Activated CD4-positive, alpha-beta T cell treated with anti-CD3 and anti-CD28 coated beads, Interleukin-2, amount 10 ng/mL, durations not matched to agents 24 days and 14 days (primary cell): ENCODE measurements around the gene CELF2. TPM values are rescaled to one million over a fixed set of nuclear protein-coding genes. Genes with fewer than 3 reads are reported as not detected.
A peak's percentile ranks its signal among the peaks of the same experiment; 100 is the strongest.

Experiments
- DNase-seq: peaks from one replicate; pipeline ENCODE4 v3.0.0; 2022
- H3K27ac Mint-ChIP-seq: one replicate; pipeline ENCODE4 v1.8.0; 2022; ENCODE audit warnings: mild to moderate bottlenecking, mixed read lengths
- H3K27me3 Mint-ChIP-seq: one replicate; pipeline ENCODE4 v1.8.0; 2022; ENCODE audit warnings: mixed read lengths
- H3K36me3 Mint-ChIP-seq: one replicate; pipeline ENCODE4 v1.8.0; 2022; ENCODE audit warnings: low read depth, mild to moderate bottlenecking, mixed read lengths
- H3K4me1 Mint-ChIP-seq: one replicate; pipeline ENCODE4 v1.8.0; 2021; ENCODE audit warnings: mixed read lengths
- H3K4me3 Mint-ChIP-seq: one replicate; pipeline ENCODE4 v1.8.0; 2022; ENCODE audit warnings: mild to moderate bottlenecking, moderate library complexity, mixed read lengths
- H3K9me3 Mint-ChIP-seq: one replicate; pipeline ENCODE4 v1.8.0; 2021; ENCODE audit warnings: mixed read lengths
- intact Hi-C: fragments of 100-400 bp; cut with micrococcal nuclease; formaldehyde crosslinking; loops from one replicate; pipeline ENCODE4 v1.15.1; 2023
- total RNA-seq: library from RNA; stranded (reverse); gene quantifications from 2 replicates; pipeline ENCODE4 v1.2.3, GENCODE V29; 2022

CELF2 gene
- total RNA-seq, 1 donor from 2014 or later, result 95.5 TPM

- Mint-ChIP-seq H3K4me1 (peaks cover 26% of the 10 kb centered on the region), H3K4me3 (no peak overlapping the region), H3K27me3 (no peaks in the 10 kb centered on the region), H3K36me3 (peaks cover 1% of the 10 kb centered on the region), H3K9me3 (peaks cover 4% of the 10 kb centered on the region), H3K27ac (no peak overlapping the region)
- intact Hi-C loops, result no loop called here
- DNase-seq, result no peak
Measured at GRCh38 chr10:11138314-11139033, 120.8 kb downstream of the CELF2 start.

DNA sequence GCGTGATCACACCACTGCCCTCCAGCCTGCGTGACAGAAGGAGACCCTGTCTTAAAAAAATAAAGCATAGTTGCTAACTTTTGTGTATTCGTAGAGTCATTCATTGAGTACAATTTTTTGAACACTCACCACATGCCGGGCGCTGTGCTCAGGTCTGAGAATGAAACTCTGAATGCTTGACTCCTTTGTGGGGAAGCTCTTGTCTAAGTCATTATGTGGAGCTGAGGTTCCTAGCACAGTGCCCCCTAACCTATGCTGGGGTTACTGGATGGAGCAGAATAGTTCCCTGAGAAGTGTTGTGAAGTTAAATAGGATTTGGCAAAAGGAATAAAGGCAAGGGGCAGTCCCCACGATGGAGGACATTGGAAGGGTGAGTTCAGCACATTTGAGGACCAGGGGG is 123.3 kb downstream of the CELF2 start:
- intact Hi-C loops, result no loop called here
- peak overlapping the region; percentile 55 for H3K4me3 Mint-ChIP-seq
- H3K4me1 Mint-ChIP-seq, result peaks cover 46% of the 10 kb centered on the region
- H3K9me3 Mint-ChIP-seq, result peaks cover 4% of the 10 kb centered on the region
- H3K36me3 Mint-ChIP-seq, result peaks cover 1% of the 10 kb centered on the region
- no peaks in the 10 kb centered on the region for H3K27me3 Mint-ChIP-seq
- peak overlapping the region; percentile 64 for H3K27ac Mint-ChIP-seq
- no peak for DNase-seq

DNA sequence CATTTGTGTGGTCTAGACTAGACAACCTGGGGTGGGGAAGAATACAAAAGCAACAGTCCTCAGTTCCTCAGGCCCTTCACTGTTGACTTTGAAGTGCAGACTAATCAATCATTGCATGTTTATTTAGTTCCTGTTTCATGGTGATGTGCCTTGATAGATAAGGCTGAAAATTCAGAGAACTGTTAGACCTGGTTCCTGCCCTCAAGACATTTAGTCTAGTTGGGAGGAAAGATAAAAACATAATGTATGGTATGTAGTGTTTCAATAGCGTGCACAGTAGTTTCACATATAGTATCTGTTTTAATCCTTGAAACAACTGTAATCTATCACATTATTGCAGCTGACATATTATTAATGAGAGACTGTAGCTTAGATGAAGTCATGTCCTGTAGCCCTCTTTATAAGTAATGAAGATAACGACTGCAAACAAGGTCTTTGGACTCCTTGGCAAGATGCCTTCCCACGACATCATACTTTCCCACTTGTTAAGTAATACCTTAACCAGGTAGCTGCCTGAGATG is 124.0 kb downstream of the CELF2 start:
- no peak for DNase-seq
- intact Hi-C loops, result no loop called here
- peaks cover 53% of the 10 kb centered on the region for H3K4me1 Mint-ChIP-seq
- peak overlapping the region; percentile 55 for H3K4me3 Mint-ChIP-seq
- no peaks in the 10 kb centered on the region for H3K27me3 Mint-ChIP-seq
- H3K36me3 Mint-ChIP-seq, result peaks cover 1% of the 10 kb centered on the region
- H3K27ac Mint-ChIP-seq, result peak overlapping the region; percentile 64
- peaks cover 4% of the 10 kb centered on the region for H3K9me3 Mint-ChIP-seq

DNA sequence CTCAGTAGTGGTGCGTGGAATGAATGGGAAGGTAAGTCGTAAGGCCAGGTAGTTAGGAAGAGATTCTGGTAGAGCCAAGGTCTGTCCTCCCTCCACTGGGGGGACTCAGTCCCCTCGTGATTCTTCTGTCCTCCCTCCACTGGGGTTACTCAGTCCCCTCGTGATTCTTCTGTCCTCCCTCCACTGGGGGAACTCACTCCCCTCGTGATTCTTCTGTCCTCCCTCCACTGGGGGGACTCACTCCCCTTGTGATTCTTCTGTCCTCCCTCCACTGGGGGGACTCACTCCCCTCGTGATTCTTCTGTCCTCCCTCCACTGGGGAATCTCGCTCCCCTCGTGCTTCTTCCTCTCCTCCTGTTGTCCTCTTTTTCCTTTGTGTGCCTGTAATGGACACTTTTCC is 125.1 kb downstream of the CELF2 start:
- Mint-ChIP-seq H3K4me3 (no peak overlapping the region), H3K27me3 (no peaks in the 10 kb centered on the region), H3K4me1 (peaks cover 64% of the 10 kb centered on the region), H3K27ac (no peak overlapping the region), H3K36me3 (peaks cover 1% of the 10 kb centered on the region), H3K9me3 (peaks cover 4% of the 10 kb centered on the region)
- DNase-seq, result no peak
- intact Hi-C loops, result no loop called here

DNA sequence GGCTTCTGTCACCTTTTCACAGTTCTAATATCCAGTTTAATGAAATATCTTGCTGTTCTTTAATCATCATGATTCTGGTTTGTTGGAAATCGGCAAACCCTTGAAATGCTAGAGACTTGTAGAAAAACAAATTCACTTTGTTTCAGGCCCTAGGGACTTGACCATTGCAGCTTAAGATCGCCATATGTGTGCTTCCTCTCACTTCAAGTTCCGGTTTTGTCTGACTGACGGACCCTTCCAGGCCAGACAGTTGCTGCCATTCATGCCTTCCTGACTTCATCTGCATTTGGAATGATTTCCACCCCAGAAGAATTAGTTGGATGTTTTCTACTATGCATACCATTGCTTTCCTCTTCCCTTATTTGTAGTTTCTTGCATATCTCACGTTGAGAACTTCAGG is 125.6 kb downstream of the CELF2 start:
- no peak overlapping the region for H3K27ac Mint-ChIP-seq
- H3K4me3 Mint-ChIP-seq, result no peak overlapping the region

DNA sequence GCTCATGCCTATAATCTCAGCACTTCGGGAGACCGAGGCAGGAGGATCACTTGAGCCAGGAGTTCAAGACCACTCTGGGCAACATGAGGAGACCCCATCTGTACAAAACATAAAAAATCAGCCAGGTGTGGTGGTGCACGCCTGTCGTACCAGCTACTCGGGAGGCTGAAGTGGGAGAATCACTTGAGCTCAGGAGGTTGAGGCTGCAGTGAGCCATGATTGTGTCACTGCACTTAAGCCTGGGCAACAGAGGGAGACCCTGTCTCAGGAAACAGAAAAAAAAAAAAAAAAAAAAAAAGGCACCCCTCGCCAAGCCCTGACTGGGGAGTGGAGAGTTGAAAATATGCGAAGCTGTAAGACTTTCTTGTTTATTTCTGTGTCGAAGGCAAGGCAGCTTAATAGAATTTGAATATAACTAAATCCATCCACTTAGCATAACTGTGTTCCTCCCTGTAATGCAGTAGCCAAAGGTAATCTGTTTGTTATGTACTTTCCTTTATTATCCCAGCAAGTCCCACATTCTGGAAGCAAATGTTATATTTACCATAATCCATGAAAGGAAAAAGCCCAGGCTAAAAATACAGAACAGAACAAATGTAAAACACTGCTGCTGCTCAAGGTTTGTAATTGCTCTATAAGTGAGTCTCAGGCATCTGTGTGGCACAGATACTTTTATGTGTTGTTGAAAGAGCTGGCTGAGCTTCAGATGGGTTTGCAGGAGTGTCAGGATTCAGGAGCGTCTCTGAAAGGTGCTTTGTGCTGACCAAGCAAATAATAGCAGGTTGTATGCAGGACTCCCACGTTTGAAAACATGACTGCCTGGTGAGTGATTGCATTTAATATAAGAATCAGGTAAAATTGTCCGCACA is 127.2 kb downstream of the CELF2 start:
- DNase-seq, result no peak
- H3K4me3 Mint-ChIP-seq, result peak overlapping the region; percentile 82
- peaks cover 1% of the 10 kb centered on the region for H3K36me3 Mint-ChIP-seq
- H3K27ac Mint-ChIP-seq, result peak overlapping the region; percentile 98
- intact Hi-C loops, result no loop called here
- peaks cover 82% of the 10 kb centered on the region for H3K4me1 Mint-ChIP-seq
- H3K27me3 Mint-ChIP-seq, result no peaks in the 10 kb centered on the region
- H3K9me3 Mint-ChIP-seq, result peaks cover 4% of the 10 kb centered on the region

More for the DNA sequence above, 125.6 kb downstream of the CELF2 start:
- H3K9me3 Mint-ChIP-seq, result peaks cover 4% of the 10 kb centered on the region
- DNase-seq, result no peak
- intact Hi-C loops, result no loop called here
- no peaks in the 10 kb centered on the region for H3K27me3 Mint-ChIP-seq
- peaks cover 69% of the 10 kb centered on the region for H3K4me1 Mint-ChIP-seq
- H3K36me3 Mint-ChIP-seq, result peaks cover 1% of the 10 kb centered on the region

DNA sequence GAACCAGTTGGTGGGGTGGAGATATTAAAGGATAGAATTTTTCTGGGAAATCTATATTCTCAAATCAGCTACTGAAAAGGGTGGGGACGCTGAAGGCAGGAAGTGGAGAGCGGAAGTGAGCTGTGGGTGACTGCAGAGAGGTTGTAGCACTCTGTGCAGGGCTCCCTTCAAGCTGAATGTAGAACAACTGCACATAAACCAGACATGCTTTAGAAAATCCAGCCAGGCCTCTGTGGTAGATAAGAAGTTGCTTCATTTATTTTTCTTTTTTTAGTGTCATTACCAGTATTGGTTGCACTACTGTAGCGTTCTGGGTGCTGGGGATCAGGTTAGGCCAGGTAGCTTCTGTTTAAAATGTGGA is 127.8 kb downstream of the CELF2 start:
- H3K36me3 Mint-ChIP-seq, result peaks cover 1% of the 10 kb centered on the region
- DNase-seq, result peak; percentile 91
- intact Hi-C loops, result no loop called here
- H3K27me3 Mint-ChIP-seq, result no peaks in the 10 kb centered on the region
- peak overlapping the region; percentile 82 for H3K4me3 Mint-ChIP-seq
- peaks cover 88% of the 10 kb centered on the region for H3K4me1 Mint-ChIP-seq
- peaks cover 4% of the 10 kb centered on the region for H3K9me3 Mint-ChIP-seq
- peak overlapping the region; percentile 98 for H3K27ac Mint-ChIP-seq

DNA sequence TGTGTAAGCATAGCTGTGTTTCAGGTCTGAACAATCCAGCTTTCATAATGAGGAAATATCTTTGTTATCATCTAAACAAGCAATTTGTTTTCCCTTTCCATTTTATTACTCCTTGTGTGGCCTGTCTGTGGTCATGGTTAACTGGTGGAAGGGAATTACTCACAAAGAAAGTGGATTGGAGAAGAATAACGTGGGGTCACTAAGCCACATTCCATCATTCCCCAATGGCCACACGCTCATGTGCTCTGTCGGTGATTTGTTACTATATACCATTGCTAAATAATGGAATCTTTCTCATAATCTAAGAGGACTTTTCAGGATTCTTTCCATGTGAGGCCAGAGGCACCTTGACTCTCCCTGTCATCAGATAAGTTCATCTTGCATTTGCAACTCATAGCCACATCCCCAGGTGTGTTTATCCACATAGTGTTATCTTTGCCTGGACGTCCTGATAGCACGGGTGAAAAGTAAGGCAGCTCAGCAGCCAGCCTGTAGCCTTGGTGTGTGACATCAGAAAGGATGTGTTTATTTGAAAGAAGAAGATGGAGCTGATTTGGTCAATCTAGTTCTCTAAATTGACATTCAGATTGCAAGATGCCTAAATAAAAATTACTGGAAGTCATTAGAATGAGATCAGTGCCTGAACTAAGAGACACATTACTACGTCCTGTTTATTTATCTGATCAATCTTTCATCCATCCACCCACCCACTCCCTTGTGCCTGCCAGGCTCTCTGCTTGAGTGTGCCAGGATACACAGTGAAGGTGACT is 128.9 kb downstream of the CELF2 start:
- intact Hi-C loops, result no loop called here
- Mint-ChIP-seq H3K27me3 (no peaks in the 10 kb centered on the region), H3K9me3 (peaks cover 4% of the 10 kb centered on the region), H3K27ac (peak overlapping the region; percentile 98), H3K36me3 (peaks cover 1% of the 10 kb centered on the region), H3K4me3 (peak overlapping the region; percentile 82), H3K4me1 (peaks cover 90% of the 10 kb centered on the region)
- peak; percentile 70 for DNase-seq

GRCh38 chr10:11147722-11148121 is 130.1 kb downstream of the CELF2 start:
- DNase-seq, result peak; percentile 81
- no peaks in the 10 kb centered on the region for H3K27me3 Mint-ChIP-seq
- intact Hi-C loops, result no loop called here
- peak overlapping the region; percentile 98 for H3K27ac Mint-ChIP-seq
- H3K4me3 Mint-ChIP-seq, result peak overlapping the region; percentile 82
- no peaks in the 10 kb centered on the region for H3K36me3 Mint-ChIP-seq
- H3K9me3 Mint-ChIP-seq, result peaks cover 4% of the 10 kb centered on the region
- peaks cover 87% of the 10 kb centered on the region for H3K4me1 Mint-ChIP-seq

DNA sequence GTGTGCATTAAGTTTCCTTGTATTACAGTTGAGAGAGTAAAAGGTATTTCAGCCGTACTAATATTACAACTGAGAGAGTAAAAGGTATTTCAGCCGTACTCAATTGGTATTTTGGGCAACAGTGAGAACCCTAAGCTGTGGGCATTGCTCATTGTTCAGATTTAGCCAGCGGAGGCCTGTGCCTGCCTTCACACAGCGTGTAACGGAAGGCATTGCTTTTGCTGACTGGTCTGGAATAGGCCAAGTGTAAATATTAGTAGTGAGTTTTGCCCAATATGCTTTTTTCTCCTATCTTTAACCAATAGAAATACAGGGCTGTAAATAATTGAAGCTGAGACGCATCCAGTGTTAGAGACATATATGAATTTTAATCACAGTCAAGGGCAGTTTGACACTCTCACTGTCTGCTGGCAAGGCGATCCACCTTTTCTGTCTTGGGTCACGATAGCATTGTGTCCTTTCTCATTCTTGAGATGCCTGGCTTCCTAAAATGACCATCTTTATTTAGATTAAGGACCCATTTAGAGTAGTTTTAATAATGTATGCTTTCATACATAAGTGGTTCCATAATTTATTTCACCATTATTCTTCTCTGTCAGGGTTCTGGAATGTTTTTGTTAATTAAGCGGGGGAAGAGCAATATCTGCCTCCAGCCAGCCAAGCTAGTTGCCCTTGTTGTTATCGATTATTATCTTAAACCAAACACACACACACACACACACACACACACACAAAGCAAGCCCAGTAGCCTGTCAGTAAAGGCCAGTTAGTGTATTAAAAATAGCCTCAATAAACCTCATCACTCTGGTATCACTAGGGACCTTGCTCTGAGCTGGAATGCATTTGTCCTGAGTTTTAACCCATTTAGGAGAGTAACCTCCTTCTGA is 130.7 kb downstream of the CELF2 start:
- intact Hi-C loops, result loop anchor here (1.0 kb wide), 1 partner anchor 30 kb away; no protein-coding TSS in a partner anchor
- H3K27me3 Mint-ChIP-seq, result no peaks in the 10 kb centered on the region
- peak overlapping the region; percentile 86 for H3K4me3 Mint-ChIP-seq
- peak overlapping the region; percentile 98 for H3K27ac Mint-ChIP-seq
- no peaks in the 10 kb centered on the region for H3K36me3 Mint-ChIP-seq
- peaks cover 84% of the 10 kb centered on the region for H3K4me1 Mint-ChIP-seq
- no peaks in the 10 kb centered on the region for H3K9me3 Mint-ChIP-seq
- DNase-seq, result peak; percentile 60

GRCh38 chr10:11149807-11150141 is 132.1 kb downstream of the CELF2 start:
- Mint-ChIP-seq H3K4me1 (peaks cover 89% of the 10 kb centered on the region), H3K9me3 (no peaks in the 10 kb centered on the region), H3K4me3 (peak overlapping the region; percentile 86), H3K27ac (peak overlapping the region; percentile 98), H3K36me3 (no peaks in the 10 kb centered on the region), H3K27me3 (no peaks in the 10 kb centered on the region)
- intact Hi-C loops, result loop anchor here (1.0 kb wide), 2 partner anchors 14 to 29 kb away; no protein-coding TSS in a partner anchor
- no peak for DNase-seq

DNA sequence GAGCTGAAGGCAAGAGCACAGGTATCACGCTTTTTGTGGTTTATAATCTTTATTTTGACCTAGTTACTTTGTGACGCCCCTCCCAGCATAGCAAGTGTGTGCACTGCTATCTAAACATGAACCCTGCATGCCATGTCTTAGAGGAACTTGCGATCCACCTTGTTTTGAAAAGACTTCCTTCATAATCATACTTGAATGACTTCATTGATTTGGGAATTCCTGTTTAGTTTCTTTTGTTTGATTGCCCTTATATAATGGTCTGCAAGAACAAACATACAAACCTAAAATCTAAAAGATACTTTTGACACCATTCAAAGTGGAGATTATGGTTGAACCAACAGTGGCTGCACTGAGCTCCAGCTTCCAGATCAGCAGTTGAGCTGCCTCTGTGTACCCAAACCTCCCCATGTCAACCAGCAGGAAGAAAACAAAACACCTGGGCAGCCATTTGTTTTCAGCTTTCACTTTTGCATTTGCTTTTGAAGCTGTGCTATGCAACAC is 132.6 kb downstream of the CELF2 start:
- H3K36me3 Mint-ChIP-seq, result no peaks in the 10 kb centered on the region
- DNase-seq, result peak; percentile 89
- peak overlapping the region; percentile 98 for H3K27ac Mint-ChIP-seq
- no peaks in the 10 kb centered on the region for H3K9me3 Mint-ChIP-seq
- no peaks in the 10 kb centered on the region for H3K27me3 Mint-ChIP-seq
- intact Hi-C loops, result loop anchor here (1.0 kb wide), 1 partner anchor 13 kb away; no protein-coding TSS in a partner anchor
- H3K4me1 Mint-ChIP-seq, result peaks cover 87% of the 10 kb centered on the region
- peak overlapping the region; percentile 86 for H3K4me3 Mint-ChIP-seq
